ENCODE data around the gene MIS18A.

MIS18A gene

DNA sequence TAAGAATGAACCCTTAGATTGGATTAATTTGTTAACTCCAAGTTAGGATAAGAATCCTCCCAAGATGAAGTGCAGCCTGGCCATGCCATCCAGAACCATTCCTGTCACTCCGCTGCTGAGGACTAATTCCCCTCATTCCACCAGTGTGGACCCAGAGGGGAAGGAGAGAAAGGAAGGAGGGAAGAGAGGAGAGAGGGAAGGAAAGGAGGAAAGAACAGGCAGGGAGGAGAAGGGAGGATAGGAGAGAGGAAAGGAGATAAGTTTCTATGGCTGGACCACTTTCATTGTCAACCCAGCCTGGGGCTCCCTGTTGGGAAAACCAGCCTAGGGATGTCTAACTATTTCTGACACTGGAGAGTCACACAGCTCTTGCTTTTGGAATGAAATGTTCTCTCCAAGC is 24.5 kb upstream of the MIS18A start:
- TF ChIP-seq, protein P1, sequence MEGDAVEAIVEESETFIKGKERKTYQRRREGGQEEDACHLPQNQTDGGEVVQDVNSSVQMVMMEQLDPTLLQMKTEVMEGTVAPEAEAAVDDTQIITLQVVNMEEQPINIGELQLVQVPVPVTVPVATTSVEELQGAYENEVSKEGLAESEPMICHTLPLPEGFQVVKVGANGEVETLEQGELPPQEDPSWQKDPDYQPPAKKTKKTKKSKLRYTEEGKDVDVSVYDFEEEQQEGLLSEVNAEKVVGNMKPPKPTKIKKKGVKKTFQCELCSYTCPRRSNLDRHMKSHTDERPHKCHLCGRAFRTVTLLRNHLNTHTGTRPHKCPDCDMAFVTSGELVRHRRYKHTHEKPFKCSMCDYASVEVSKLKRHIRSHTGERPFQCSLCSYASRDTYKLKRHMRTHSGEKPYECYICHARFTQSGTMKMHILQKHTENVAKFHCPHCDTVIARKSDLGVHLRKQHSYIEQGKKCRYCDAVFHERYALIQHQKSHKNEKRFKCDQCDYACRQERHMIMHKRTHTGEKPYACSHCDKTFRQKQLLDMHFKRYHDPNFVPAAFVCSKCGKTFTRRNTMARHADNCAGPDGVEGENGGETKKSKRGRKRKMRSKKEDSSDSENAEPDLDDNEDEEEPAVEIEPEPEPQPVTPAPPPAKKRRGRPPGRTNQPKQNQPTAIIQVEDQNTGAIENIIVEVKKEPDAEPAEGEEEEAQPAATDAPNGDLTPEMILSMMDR (IDR thresholded peaks at IDR 0.05), result no peak

- TF ChIP-seq, protein P1 (IDR thresholded peaks at IDR 0.05), result no peak
These were observed 23.7 kb upstream of the MIS18A start for GRCh38 chr21:32302560-32302959.

DNA sequence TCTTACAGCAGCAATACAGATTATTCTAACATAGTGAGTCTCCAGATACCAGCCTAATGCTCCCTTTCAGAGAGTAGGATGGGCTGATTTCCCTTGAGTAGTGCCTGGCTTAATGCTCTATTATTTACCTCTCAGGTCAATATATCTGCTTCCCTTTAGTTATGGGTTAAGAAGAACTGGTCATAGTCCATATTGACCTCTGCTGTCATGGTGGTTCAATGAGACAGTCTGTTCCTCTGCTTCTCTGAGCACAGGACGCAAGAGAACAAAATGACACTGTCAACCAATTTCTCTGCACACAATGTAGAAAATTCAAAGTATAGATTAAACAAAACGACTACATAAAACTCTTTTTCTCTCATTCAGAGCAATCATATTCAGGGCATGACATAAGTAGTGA is 22.7 kb upstream of the MIS18A start:
- TF ChIP-seq, protein P1 (IDR thresholded peaks at IDR 0.05), result no peak

GRCh38 chr21:32300117-32300681 is 21.4 kb upstream of the MIS18A start:
- TF ChIP-seq, protein P1 (IDR thresholded peaks at IDR 0.05), result no peak

- TF ChIP-seq, protein P1 (IDR thresholded peaks at IDR 0.05), result no peak
These were observed 20.8 kb upstream of the MIS18A start for GRCh38 chr21:32299695-32300094.

DNA sequence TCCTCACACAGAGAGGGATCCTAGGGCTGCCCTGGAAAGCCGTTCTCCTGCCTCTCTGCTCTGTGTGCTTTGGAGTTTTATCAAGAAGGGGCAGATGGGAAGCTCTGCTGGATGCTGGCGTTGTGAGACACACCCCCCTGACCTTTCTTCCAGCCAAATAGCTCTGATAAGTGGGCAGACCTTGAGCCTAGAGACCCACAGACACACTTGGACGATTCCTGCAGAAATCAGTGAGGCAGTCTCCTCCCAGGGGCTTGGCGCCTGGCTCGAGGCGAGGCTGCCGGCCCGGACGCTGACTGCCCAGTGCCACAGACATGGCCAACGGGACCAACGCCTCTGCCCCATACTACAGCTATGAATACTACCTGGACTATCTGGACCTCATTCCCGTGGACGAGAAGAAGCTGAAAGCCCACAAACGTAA is 19.8 kb upstream of the MIS18A start, which contains the start of gene MRAP:
TSS of gene MRAP (plus strand) at position 198 of the 424 bp plus-strand sequence. CDS start at position 315, 117 bp downstream.
- TF ChIP-seq, protein P1 (IDR thresholded peaks at IDR 0.05), result no peak

- TF ChIP-seq, protein P1 (IDR thresholded peaks at IDR 0.05), result no peak
These were observed 19.3 kb upstream of the MIS18A start for GRCh38 chr21:32298148-32298559.

DNA sequence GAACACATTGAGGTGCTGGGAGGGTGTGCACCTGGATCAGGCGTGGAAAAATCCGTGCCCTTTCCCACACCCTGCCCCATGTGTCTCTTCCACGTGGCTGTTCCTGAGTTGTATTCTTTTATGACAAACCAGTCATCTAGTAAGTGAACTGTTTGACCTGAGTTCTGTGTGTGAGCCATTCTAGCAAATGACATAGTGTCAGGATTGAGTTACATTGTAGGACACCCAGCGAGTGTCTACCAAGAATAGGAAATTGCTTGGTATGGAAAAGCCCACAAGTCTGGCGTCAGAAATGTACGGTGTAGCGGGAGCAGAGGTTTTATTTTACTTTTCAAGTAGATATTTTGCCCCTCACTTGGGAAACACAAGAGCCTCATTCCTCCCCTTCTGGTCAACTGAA is 18.6 kb upstream of the MIS18A start:
- TF ChIP-seq, protein P1 (IDR thresholded peaks at IDR 0.05), result no peak
